SU-DHL-6 (cell line): ENCODE data around the gene ERRFI1.

Source experiments
- H2AFZ ChIP-seq: fragments of 200-600 bp; sonication (generic); 2 replicates; pipeline ENCODE4 v1.6.1; 2014; ENCODE audit warnings: low read depth, mild to moderate bottlenecking, moderate library complexity, mixed read lengths, antibody characterized with exemption, low read length; ENCODE audit not compliant: severe bottlenecking
- H3F3A ChIP-seq: fragments of 200-600 bp; shearing (Covaris generic); 2 replicates; pipeline ENCODE4 v1.6.0; 2016; ENCODE audit warnings: antibody characterized with exemption, mild to moderate bottlenecking; ENCODE audit not compliant: insufficient read depth
- H3K27ac ChIP-seq: fragments of 200-600 bp; sonication (generic); 2 replicates; pipeline ENCODE4 v1.5.1; 2016; ENCODE audit warnings: low read depth, mild to moderate bottlenecking, low read length, moderate library complexity, mixed read lengths
- H3K27me3 ChIP-seq: fragments of 200-600 bp; sonication (generic), shearing (Covaris generic); 2 replicates; pipeline ENCODE4 v1.6.0; 2014; ENCODE audit warnings: mild to moderate bottlenecking, low read length
- H3K36me3 ChIP-seq: fragments of 200-600 bp; sonication (generic); 2 replicates; pipeline ENCODE4 v1.6.1; 2014; ENCODE audit warnings: mild to moderate bottlenecking, low read length, mixed read lengths
- H3K4me2 ChIP-seq: fragments of 300-600, 200-600 bp; shearing (Covaris generic), sonication (generic); 2 replicates; pipeline ENCODE4 v1.6.0; 2014; ENCODE audit warnings: low read length, low read depth, mild to moderate bottlenecking; ENCODE audit not compliant: poor library complexity, severe bottlenecking
- H3K4me3 ChIP-seq: fragments of 200-600 bp; sonication (generic); 2 replicates; pipeline ENCODE4 v1.5.1; 2014; ENCODE audit warnings: antibody characterized with exemption, low read length, mild to moderate bottlenecking, mixed read lengths; ENCODE audit not compliant: insufficient read depth, poor library complexity, severe bottlenecking
- H3K79me2 ChIP-seq: fragments of 200-600 bp; sonication (generic); 2 replicates; pipeline ENCODE4 v1.6.1; 2014; ENCODE audit warnings: mild to moderate bottlenecking, low read length, moderate library complexity; ENCODE audit not compliant: insufficient read depth
- H3K9ac ChIP-seq: fragments of 200-600 bp; sonication (generic); 2 replicates; pipeline ENCODE4 v1.7.0; 2014; ENCODE audit warnings: mild to moderate bottlenecking, low read length
- H3K9me2 ChIP-seq: fragments of 200-600 bp; sonication (generic); replicated peaks from 2 replicates; pipeline ENCODE4 v1.6.1; 2014; ENCODE audit warnings: low read length; ENCODE audit not compliant: insufficient read depth
- H3K9me3 ChIP-seq: fragments of 200-600 bp; sonication (generic); 2 replicates; pipeline ENCODE4 v1.6.1; 2014; ENCODE audit warnings: low read length, mixed read lengths; ENCODE audit not compliant: insufficient read depth
- H4K20me1 ChIP-seq: fragments of 200-600 bp; sonication (generic); 2 replicates; pipeline ENCODE4 v1.6.1; 2014; ENCODE audit warnings: low read depth, mild to moderate bottlenecking, antibody characterized with exemption, low read length, moderate library complexity, mixed read lengths
- CTCF ChIP-seq: fragments of 200-600 bp; sonication (generic); IDR thresholded peaks from one replicate; pipeline ENCODE4 v1.5.1; 2017; ENCODE audit warnings: antibody characterized with exemption, mild to moderate bottlenecking, low read length, moderate library complexity; ENCODE audit not compliant: insufficient read depth, poor library complexity, severe bottlenecking
- EZH2phosphoT487 ChIP-seq: fragments of 200-600 bp; sonication (generic), shearing (Covaris generic); conservative IDR thresholded peaks from 2 replicates; pipeline ENCODE4 v1.6.1; 2018; ENCODE audit warnings: mild to moderate bottlenecking, antibody characterized with exemption, low read length, moderate library complexity, mixed read lengths

The ERRFI1 gene

GRCh38 chr1:8031176-8031785, 5.2 kb upstream of the ERRFI1 start:
- H3K79me2 ChIP-seq = no peaks in the 10 kb centered on the region
- H3K9me3 ChIP-seq = no peaks in the 10 kb centered on the region
- TF ChIP-seq CTCF (peak; percentile 72), EZH2phosphoT487 (no peak)
- H4K20me1 ChIP-seq = no peaks in the 10 kb centered on the region
- no peak overlapping the region for H3K4me2 ChIP-seq
- H3K27me3 ChIP-seq = no peaks in the 10 kb centered on the region
- H3K9ac ChIP-seq = no peak overlapping the region
- no peaks in the 10 kb centered on the region for H3F3A ChIP-seq
- H3K27ac ChIP-seq = no peak overlapping the region
- H3K9me2 ChIP-seq = no peaks in the 10 kb centered on the region
- H3K36me3 ChIP-seq = no peaks in the 10 kb centered on the region
- H2AFZ ChIP-seq = no peak overlapping the region
- H3K4me3 ChIP-seq = no peak overlapping the region

DNA sequence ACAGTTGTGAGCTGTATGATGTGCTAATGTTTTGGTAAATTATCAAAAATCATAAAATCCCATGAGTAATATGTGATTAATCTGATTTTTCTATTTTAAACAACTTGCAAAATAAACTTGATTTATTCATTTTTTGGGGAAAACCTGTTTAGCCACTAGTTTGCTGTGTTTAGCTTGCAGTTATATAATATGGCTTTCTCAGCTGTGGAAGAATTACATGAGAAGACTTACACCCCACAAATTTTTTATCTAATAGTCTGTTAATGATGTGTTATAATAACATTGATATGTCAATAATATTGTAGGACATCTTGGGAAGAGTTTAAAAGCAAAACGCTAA, 2.4 kb upstream of the ERRFI1 start:
- no peaks in the 10 kb centered on the region for H3K9me2 ChIP-seq
- H3K4me3 ChIP-seq = no peak overlapping the region
- no peaks in the 10 kb centered on the region for H3F3A ChIP-seq
- H3K27ac ChIP-seq = no peak overlapping the region
- no peaks in the 10 kb centered on the region for H4K20me1 ChIP-seq
- H3K9ac ChIP-seq = no peak overlapping the region
- TF ChIP-seq EZH2phosphoT487 (no peak), CTCF (no peak)
- no peak overlapping the region for H3K4me2 ChIP-seq
- no peaks in the 10 kb centered on the region for H3K79me2 ChIP-seq
- no peaks in the 10 kb centered on the region for H3K36me3 ChIP-seq
- no peaks in the 10 kb centered on the region for H3K27me3 ChIP-seq
- no peak overlapping the region for H2AFZ ChIP-seq
- H3K9me3 ChIP-seq = no peaks in the 10 kb centered on the region

- no peaks in the 10 kb centered on the region for H3K36me3 ChIP-seq
- H3K27ac ChIP-seq = no peak overlapping the region
- no peak overlapping the region for H3K9ac ChIP-seq
- no peak overlapping the region for H2AFZ ChIP-seq
- no peaks in the 10 kb centered on the region for H3K27me3 ChIP-seq
- H3K4me3 ChIP-seq = no peak overlapping the region
- TF ChIP-seq CTCF (no peak), EZH2phosphoT487 (no peak)
- H3K9me3 ChIP-seq = no peaks in the 10 kb centered on the region
- no peak overlapping the region for H3K4me2 ChIP-seq
- H3F3A ChIP-seq = no peaks in the 10 kb centered on the region
- no peaks in the 10 kb centered on the region for H3K79me2 ChIP-seq
- no peaks in the 10 kb centered on the region for H4K20me1 ChIP-seq
- no peaks in the 10 kb centered on the region for H3K9me2 ChIP-seq
Measured at GRCh38 chr1:8027748-8028570, 1.9 kb upstream of the ERRFI1 start.
